Prostate gland (tissue), 2 donors: ENCODE results near the gene FAM53A. TPM values are rescaled to one million over a fixed set of nuclear protein-coding genes. Genes with fewer than 3 reads are reported as not detected.

ENCODE experiments used
- DNase-seq: peaks from one replicate; pipeline ENCODE4 v3.0.0-alpha.2; 2019; ENCODE audit warnings: low spot score
- H3K27ac ChIP-seq, 2 donors: fragments of 200-600 bp; sonication (generic); 2 replicates each; pipeline ENCODE4 v1.5.1; 2017 to 2019
- H3K27me3 ChIP-seq: fragments of 200-600 bp; sonication (generic); replicated peaks from 2 replicates; pipeline ENCODE4 v1.5.1; 2019; ENCODE audit not compliant: insufficient read depth
- H3K36me3 ChIP-seq, 2 donors: fragments of 200-600 bp; sonication (generic); 1 replicate in 1 of 2; 2 replicates in 1 of 2; pipeline versions ENCODE4 v1.5.1 to v1.8.1; 2017 to 2019
- H3K4me1 ChIP-seq: fragments of 200-600 bp; sonication (generic); replicated peaks from 2 replicates; pipeline ENCODE4 v1.5.1; 2019
- H3K4me3 ChIP-seq, 2 donors: fragments of 200-600 bp; sonication (generic); 2 replicates each; pipeline ENCODE4 v1.5.1; 2017 to 2019
- H3K9me3 ChIP-seq: fragments of 200-600 bp; sonication (generic); 2 replicates; pipeline ENCODE4 v1.5.1; 2017
- POLR2A ChIP-seq: fragments of 450-650 bp; IDR thresholded peaks from one replicate; pipeline ENCODE4 v1.6.1; 2016; ENCODE audit warnings: antibody characterized with exemption, mild to moderate bottlenecking
- POLR2AphosphoS5 ChIP-seq: sonication (generic); formaldehyde crosslinking; IDR thresholded peaks from one replicate; pipeline ENCODE4 v1.6.1; 2017; ENCODE audit warnings: antibody characterized with exemption
- WGBS: methylation state at CpG from one replicate; pipeline ENCODE4 v1.1.5; 2018; 5-methylcytosine and 5-hydroxymethylcytosine counted together
- intact Hi-C: fragments of 100-400 bp; cut with DNase I; formaldehyde crosslinking; loops from one replicate; pipeline ENCODE4 v1.14.2; 2022
- total RNA-seq, 2 donors: library from RNA; depleted of rRNA; stranded (reverse); fragments of >200 nt; gene quantifications; one replicate each; pipeline ENCODE4 v1.1.0, GENCODE V29; 2016
- TF ChIP-seq, protein P1 (sequence below), 4 experiments: fragments of 200-600 bp in 2 of 4; fragments of 450-650 bp in 2 of 4; sonication (generic) in 2 of 4; IDR thresholded peaks; 1 replicate in 3 of 4; 2 replicates in 1 of 4; pipeline ENCODE4 v1.5.1; 2016 to 2019; ENCODE audit warnings: antibody characterized with exemption in 4 of 4, mild to moderate bottlenecking in 2 of 4, moderate library complexity in 2 of 4

Gene FAM53A
- total RNA-seq, 2 donors from 2014 or later: 2.3 to 16.8 TPM

GRCh38 chr4:1596393-1596792 is 87.7 kb downstream of the FAM53A start:
- H3K27me3 ChIP-seq: no peaks in the 10 kb centered on the region
- no peak overlapping the region for H3K4me3 ChIP-seq
- no peak overlapping the region for H3K27ac ChIP-seq
- TF ChIP-seq POLR2AphosphoS5 (no peak), POLR2A (no peak)
- TF ChIP-seq, protein P1, sequence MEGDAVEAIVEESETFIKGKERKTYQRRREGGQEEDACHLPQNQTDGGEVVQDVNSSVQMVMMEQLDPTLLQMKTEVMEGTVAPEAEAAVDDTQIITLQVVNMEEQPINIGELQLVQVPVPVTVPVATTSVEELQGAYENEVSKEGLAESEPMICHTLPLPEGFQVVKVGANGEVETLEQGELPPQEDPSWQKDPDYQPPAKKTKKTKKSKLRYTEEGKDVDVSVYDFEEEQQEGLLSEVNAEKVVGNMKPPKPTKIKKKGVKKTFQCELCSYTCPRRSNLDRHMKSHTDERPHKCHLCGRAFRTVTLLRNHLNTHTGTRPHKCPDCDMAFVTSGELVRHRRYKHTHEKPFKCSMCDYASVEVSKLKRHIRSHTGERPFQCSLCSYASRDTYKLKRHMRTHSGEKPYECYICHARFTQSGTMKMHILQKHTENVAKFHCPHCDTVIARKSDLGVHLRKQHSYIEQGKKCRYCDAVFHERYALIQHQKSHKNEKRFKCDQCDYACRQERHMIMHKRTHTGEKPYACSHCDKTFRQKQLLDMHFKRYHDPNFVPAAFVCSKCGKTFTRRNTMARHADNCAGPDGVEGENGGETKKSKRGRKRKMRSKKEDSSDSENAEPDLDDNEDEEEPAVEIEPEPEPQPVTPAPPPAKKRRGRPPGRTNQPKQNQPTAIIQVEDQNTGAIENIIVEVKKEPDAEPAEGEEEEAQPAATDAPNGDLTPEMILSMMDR (IDR thresholded peaks at IDR 0.05): no peak
- DNase-seq: no peak
- 90% methylated on average over 16 of the region's 16 CpGs for WGBS
- intact Hi-C loops: no loop called here
- H3K9me3 ChIP-seq: no peaks in the 10 kb centered on the region
- H3K4me1 ChIP-seq: no peaks in the 10 kb centered on the region
- no peaks in the 10 kb centered on the region for H3K36me3 ChIP-seq

GRCh38 chr4:1595789-1596325 is 88.3 kb downstream of the FAM53A start:
- DNase-seq: no peak
- Histone ChIP-seq H3K4me3 (no peak overlapping the region), H3K4me1 (no peaks in the 10 kb centered on the region), H3K36me3 (no peaks in the 10 kb centered on the region), H3K27me3 (no peaks in the 10 kb centered on the region), H3K27ac (no peak overlapping the region), H3K9me3 (no peaks in the 10 kb centered on the region)
- intact Hi-C loops: no loop called here
- TF ChIP-seq POLR2AphosphoS5 (no peak), POLR2A (no peak)
- TF ChIP-seq, protein P1 (IDR thresholded peaks at IDR 0.05): no peak
- WGBS: 85% methylated on average over 8 of the region's 10 CpGs

GRCh38 chr4:1594871-1595788 is 89.0 kb downstream of the FAM53A start:
- Histone ChIP-seq H3K9me3 (no peaks in the 10 kb centered on the region), H3K4me3 (no peak overlapping the region), H3K27ac (no peak overlapping the region), H3K36me3 (no peaks in the 10 kb centered on the region), H3K4me1 (no peaks in the 10 kb centered on the region), H3K27me3 (no peaks in the 10 kb centered on the region)
- TF ChIP-seq, protein P1 (IDR thresholded peaks at IDR 0.05): no peak
- TF ChIP-seq POLR2A (no peak), POLR2AphosphoS5 (no peak)
- 73% methylated on average over 24 of the region's 24 CpGs for WGBS
- intact Hi-C loops: no loop called here
- DNase-seq: no peak

- Histone ChIP-seq H3K27me3 (no peaks in the 10 kb centered on the region), H3K27ac (no peak overlapping the region), H3K36me3 (no peaks in the 10 kb centered on the region), H3K4me1 (no peaks in the 10 kb centered on the region), H3K9me3 (no peaks in the 10 kb centered on the region), H3K4me3 (no peak overlapping the region)
- DNase-seq: no peak
- TF ChIP-seq, protein P1 (IDR thresholded peaks at IDR 0.05): no peak
- intact Hi-C loops: no loop called here
- WGBS: 46% methylated on average over 23 of the region's 23 CpGs
These were observed 90.2 kb downstream of the FAM53A start for GRCh38 chr4:1593881-1594345.
